Stimulated activated CD8-positive, alpha-beta memory T cell treated with anti-CD3 and anti-CD28 coated beads, Interleukin-4, amount 100 ng/mL, for 24 hours (primary cell): ENCODE measurements around the gene C3orf70.

Source experiments
- DNase-seq: peaks from one replicate; pipeline ENCODE4 v3.0.0-alpha.2; 2020; ENCODE audit warnings: low read depth

C3orf70 gene

DNA sequence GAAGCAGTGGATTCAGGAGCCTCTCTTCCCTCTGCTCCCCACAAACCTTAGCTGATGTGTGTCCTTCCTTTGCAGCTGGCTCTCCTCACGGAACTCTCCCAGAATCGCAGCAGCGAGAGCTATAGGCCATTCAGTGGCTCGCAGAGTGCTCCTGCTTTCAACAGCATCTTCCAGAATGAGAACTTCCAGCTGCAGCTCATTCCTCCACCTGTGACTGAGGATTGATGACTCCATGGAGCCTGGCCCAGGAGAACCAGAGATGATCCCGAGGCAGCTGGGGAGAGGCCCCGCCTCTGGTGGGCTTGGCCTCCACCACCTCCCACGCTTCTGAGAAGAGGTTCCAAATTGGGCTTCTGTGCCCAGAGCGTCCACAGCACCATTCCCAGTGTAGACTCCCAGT is 101.1 kb downstream of the C3orf70 start:
- DNase-seq: no peak

DNA sequence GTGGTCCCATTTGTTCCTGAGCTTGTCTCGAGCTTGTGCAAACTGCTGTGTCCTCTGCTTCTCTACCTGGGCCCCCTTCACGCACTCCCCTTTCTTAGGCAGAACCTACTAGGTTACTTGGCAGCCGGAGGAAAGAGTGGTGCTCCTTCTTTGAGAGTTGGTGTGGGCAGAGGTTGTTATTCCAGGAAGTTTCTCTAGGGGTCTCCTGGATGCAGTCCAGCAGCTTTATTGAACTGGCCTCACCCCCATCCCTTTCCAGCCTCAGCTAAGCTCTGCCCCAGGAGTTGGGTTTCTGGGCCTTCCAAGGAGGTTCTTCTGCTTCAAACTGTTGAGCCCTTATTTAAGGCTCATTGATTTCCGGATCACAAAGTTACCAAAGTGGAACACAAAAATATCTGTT is 103.2 kb downstream of the C3orf70 start:
- DNase-seq: no peak

DNA sequence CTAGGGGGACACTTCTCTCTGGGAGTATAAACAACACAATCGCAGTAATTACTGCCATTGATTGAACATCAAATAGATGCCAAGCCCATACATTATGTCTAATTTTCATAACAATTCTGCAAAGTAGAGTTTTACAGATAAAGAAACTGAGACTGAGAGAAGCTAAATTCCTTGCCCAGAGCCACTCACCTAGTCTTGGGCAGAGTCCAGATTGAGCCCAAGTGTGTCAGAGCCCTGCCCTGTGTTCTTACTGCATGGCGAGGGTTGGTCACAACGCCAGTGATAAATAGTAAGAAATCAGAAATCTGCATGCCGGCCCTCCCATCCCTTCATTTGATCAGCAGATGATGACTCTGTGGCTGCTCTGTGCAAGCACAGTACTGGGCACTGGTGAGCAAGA is 106.3 kb downstream of the C3orf70 start:
- DNase-seq: no peak

DNA sequence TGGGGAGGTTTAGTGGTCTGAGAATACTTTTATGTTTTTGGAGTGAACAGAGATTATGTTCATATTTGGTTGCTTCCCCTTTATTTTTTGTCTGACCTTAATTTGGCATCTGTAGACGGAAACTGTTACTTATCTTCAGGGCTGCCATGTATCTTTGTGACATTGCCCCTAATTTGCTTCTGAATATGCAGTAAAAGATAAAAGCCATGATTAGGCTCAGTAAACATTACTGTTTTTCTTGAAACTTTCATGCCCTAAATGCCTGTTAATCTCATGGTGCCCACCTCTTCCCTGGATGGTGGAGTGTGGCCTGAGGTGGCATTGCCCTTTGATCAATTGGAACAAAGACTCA is 106.7 kb downstream of the C3orf70 start:
- DNase-seq: no peak

DNA sequence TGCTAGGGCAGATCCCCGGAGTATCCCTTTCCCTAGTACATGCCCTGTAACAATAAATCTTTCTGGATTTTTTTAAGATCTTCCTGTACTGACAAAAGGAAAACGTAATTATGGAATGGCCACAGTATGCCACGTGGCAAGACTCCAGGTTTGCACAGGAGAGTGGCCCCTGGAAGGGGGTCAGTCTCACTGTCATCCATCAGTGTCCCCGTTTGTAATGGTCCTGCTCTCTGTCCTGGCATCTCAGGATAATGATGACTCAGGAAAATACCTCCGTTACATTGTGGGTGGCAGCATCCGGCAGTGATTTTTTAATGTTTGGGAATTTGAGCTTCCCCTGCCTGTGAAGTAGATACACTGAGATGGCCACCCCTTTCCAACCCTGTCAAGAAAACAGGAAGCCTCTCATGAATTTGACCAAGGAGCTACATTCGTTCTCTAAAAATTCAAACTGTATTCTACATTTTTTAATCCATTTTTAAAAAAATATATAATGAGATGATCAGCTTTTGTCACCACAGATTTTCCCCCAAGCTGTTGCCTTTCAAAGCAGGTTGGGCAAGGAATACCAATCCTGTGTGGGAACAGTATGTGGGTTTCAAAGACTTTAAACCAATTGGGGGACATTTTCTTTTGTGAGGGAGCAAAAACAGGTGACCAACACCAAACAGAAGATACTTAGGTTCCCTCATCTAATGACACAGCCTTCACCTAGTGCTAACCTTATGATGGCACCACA is 110.4 kb downstream of the C3orf70 start:
- DNase-seq: no peak

DNA sequence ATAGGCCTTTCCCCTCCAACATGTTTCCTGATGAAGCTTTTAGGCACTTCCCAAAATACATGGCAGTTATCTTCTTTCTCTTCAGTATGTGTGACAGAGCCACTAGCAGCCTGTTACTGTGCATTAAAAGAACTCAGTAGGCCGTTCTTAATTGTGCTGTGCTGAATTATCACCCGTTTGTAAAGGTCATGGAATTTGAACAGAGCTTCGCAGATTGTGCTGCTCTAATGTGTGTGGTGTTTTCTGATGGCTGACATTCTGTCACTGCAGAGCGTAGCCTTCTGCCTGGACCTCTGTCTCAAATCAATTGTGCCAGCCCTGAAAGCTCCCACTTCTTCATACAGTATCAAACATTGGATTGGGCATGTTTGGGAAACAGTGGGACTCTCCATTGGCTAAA is 111.3 kb downstream of the C3orf70 start:
- no peak for DNase-seq

DNA sequence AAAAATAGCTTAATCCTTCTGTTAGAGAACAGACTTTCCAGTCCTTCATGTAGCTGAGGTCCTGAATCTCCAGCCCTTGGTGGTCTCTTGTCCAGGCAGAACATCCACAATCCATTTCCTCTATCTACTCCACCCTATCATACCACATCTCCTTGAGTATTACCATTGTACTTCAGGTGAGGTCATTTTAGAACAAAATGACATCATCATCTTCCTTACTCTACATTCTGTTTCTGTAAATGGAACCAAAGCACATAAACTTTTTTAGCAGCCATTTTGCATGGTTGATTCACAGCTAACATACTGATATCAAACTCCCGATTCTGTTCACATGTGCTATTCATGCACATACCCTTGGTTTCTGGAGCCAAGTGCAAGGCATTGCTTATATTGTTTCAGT is 112.4 kb downstream of the C3orf70 start:
- DNase-seq: no peak

DNA sequence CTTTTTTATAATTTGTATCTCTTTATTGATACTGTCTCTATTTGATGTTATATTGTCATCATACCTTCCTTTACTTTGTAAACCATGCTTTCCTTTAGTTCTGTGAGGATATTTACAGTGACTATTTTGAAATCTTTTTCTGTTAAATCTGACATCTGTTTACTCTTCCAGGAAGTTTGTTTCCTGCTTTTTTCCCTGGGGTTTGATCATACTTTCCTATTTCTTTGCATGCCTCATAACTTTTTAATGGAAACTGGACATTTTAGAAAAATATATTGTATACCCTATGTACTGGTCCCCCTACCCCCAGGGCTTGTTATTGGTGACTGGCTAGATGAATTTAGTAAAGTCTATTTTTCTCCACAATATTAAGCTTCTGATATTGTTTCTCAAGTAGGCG is 115.1 kb downstream of the C3orf70 start:
- DNase-seq: no peak

DNA sequence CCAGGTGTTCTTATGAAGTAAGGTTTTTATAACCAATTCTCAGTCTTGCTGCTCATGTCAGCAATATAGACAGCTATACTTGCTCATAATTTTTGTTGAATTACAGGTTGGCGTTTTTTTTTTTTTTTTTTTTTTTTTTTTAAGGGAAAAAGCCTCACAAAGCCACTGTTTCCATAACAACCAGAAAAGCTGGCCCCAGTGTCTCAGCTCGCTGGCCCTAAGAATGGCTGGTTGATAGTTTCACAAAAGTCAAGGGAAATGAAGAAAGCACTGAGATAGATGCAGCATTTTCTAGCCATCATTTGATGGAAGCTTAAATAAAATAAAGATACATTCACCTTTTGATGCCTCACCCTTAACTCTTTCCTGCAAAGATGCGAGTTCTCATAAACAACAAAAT is 121.9 kb downstream of the C3orf70 start:
- no peak for DNase-seq

DNA sequence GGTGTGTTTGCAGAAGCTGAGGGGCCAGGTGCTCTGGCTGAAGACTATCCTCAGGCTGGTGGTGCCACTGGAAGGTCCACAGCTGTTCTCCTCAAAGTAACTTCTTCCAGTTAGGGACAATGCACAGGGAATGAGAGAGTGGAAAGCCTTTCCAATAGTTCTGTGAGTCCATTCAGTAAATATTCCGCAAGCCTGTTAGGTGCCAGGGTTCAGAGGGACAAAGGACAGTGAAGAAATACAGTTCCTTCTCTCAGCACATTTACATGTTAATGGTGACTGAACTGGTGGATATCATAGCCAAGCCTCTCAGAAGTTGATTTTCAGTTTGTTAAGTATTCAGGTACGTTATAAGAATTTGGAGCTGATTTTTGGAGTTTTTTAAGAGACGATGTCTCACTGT is 122.5 kb downstream of the C3orf70 start:
- DNase-seq: no peak

DNA sequence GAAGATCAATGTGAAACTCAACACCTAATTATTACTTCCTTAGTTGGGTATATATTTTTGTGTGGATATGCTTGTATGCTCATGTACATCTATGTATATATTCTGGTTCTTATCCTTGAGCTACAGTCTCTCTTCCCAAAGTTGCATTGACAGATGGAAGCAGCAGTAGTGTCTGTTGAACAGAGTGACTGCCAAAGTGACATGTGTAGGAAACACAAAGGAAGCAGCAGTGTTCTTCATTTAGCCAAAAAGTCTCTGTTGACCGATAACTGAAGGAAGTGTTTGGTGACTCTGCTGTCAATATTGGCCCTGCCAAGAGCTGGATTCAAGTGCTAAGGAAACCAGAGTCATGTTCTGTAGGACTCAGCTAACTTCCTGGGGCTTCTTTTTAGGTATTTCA is 123.8 kb downstream of the C3orf70 start:
- DNase-seq: no peak

DNA sequence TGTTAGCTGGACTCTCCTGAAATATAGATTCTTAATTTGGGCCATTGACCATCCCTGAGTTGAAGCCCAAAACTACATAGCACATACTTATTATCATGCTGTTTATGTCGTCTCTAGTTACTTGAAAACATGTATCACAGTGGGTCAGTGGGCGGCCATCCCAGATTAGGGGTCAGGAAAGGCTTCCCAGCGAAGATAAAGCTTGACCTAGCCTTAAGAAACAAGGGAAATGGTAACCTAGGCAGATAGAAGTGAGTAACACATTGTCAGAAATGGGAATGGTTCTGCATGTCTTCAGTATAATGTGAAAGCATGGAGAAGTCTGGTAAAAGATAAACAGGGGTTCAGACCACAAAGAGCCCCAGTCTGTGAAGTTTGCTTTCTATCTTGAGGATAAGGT is 124.7 kb downstream of the C3orf70 start:
- DNase-seq: no peak
